HL-60 (cell line): ENCODE results near the gene RANBP3.

Experiments
- CTCF ChIP-seq: IDR thresholded peaks from one replicate; pipeline ENCODE4 v1.5.1; 2011; ENCODE audit warnings: low read length, control low read depth, inconsistent platforms; ENCODE audit not compliant: insufficient read depth
- GABPA ChIP-seq: IDR thresholded peaks from 2 replicates; pipeline ENCODE4 v1.6.1; 2012; ENCODE audit warnings: low read depth
- POLR2AphosphoS5 ChIP-seq: IDR thresholded peaks from 2 replicates; pipeline ENCODE4 v1.6.1; 2012; ENCODE audit warnings: low read depth

GRCh38 chr19:5891938-5892771, 85.8 kb downstream of the RANBP3 start:
- TF ChIP-seq CTCF (peak; percentile 26), POLR2AphosphoS5 (peak; percentile 31), GABPA (no peak)
